Mesangial cell (primary cell): ENCODE results near the gene FAM76A. TPM values are rescaled to one million over a fixed set of nuclear protein-coding genes. Genes with fewer than 3 reads are reported as not detected.

Experiments
- total RNA-seq: library from RNA; depleted of rRNA; stranded (reverse); fragments of >200 nt; gene quantifications from 2 replicates; pipeline ENCODE4 v1.2.3, GENCODE V29; 2015

FAM76A gene
- total RNA-seq = 5.7 and 7.3 TPM in 2 replicates

GRCh38 chr1:27725374-27726172 is at the start of gene FAM76A:
Gene FAM76A, plus strand, starts transcription at chr1:27725961. Its CDS starts 120 bp downstream, at chr1:27726081.

DNA sequence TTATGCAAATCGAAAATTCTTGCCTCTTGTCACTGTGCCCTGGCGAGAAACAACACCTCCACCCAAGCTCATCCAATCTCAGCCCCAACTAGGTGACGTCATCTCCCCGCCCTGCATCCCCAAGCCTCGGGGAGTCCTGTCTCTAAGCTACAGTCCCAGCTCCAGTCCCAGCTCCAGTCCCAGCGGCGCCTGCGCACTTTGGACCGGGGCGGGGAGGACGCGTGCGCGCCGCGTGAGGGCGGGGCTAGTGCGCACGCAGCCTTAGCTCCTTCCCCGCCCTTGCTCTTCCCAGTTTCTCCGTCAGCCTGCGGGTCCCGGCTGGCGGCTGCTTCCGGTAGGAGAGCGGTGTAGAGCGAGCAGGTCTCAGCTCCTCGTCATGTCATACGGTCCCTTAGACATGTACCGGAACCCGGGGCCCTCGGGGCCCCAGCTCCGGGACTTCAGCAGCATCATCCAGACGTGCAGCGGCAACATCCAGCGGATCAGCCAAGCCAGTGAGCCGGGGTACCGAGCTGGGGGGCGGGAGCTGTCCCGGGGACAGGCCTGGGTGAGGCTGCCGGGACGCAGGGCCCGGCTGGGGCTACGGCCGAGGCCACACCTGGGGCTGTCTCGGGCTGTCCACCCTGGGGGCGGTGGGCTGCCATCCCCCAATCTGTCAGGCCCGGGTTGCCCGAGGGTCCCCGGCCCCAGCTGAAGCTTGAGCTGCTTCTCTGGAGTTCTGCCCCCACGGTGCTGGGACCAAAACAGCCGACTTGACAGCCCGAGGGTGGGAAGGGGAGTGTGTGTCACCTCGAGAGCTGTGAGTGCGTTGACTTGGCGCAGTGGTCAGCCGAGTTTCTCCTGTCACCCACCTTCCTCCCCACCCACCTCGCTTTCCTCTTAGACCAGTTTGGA is 47.4 kb downstream of the FAM76A start, which contains the start of gene STX12:
STX12 (plus strand) TSS at position 288 of the 894 bp plus-strand sequence; CDS start at position 377, 89 bp downstream.

Other genes with a start within 250 kb of the FAM76A start
- 31.4 and 50.8 TPM in 2 replicates for gene WASF2, start 235.8 kb upstream of the FAM76A start, total RNA-seq
- gene AHDC1, start 121.8 kb upstream of the FAM76A start, total RNA-seq = 12.4 and 29.7 TPM in 2 replicates
- under 0.01 TPM in 1 of 2 replicates, not detected in the other for gene FGR, start 90.8 kb upstream of the FAM76A start, total RNA-seq
- gene IFI6, start 53.8 kb upstream of the FAM76A start, total RNA-seq = 17.8 and 32.6 TPM in 2 replicates
- 22.3 and 39.8 TPM in 2 replicates for gene STX12, start 47.3 kb downstream of the FAM76A start, total RNA-seq
- gene PPP1R8, start 104.8 kb downstream of the FAM76A start, total RNA-seq = 30.3 and 35.5 TPM in 2 replicates
- gene THEMIS2, start 146.6 kb downstream of the FAM76A start, total RNA-seq = 8.5 and 27.8 TPM in 2 replicates
- gene RPA2, start 188.6 kb downstream of the FAM76A start, total RNA-seq = 29.8 and 56.1 TPM in 2 replicates
- gene SMPDL3B, start 209.0 kb downstream of the FAM76A start, total RNA-seq = 2.3 and 24.8 TPM in 2 replicates
- gene XKR8, start 234.0 kb downstream of the FAM76A start, total RNA-seq = 8.3 and 11.4 TPM in 2 replicates